Bone marrow (tissue), 2 donors: ENCODE data around the gene LIMK1.
"Not testable (repeated sequence)": the region's sequence is repeated elsewhere in the genome, so short reads cannot be mapped to it uniquely, and the experiment has no call there.

ENCODE experiments used
- DNase-seq, 2 donors: peaks; one replicate each; lab custom pipeline; 2025; lab: John Stamatoyannopoulos, UW

Gene LIMK1

DNA sequence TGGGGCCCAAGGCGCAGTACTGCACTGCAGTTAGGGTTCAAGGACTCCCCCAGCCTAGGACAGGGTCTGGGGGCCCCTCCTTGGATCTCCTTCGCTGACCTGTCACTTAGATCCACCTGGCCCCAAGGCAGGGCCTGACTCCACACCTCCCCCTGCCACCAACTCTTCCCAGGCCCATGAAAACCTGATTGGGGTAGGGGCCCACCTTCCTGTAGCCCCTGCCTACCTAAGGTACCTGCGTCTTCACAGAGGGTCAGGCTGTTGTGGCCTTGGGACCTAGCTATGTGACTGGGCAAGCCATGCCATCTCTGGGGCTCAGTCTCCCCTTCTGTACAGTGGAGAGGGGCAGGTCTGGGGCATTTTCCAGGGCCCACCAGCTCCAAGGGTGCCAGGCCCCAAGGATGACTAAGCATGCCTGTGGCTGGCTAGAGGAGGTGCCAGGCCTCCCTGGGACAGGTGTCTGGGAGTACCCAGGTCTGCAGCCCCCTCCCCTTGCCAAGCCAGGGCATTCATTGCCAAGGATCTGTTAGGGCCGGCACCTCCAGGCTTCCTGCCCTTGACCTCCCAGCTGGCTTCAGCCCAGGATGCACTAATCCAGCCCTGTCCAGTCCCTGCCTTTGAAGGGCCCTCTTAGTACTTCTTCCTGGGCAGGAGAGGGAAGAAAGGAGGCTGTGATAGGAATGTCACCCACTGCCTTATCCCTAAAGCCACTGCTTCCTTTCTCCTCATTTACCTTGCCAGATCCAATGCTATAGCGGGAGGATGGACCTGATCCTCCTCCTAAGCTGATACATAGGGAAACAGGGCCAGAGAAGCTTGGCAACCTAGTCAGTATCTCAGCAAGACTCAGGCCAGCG is 1.3 kb downstream of the LIMK1 start:
- no peak for DNase-seq

DNA sequence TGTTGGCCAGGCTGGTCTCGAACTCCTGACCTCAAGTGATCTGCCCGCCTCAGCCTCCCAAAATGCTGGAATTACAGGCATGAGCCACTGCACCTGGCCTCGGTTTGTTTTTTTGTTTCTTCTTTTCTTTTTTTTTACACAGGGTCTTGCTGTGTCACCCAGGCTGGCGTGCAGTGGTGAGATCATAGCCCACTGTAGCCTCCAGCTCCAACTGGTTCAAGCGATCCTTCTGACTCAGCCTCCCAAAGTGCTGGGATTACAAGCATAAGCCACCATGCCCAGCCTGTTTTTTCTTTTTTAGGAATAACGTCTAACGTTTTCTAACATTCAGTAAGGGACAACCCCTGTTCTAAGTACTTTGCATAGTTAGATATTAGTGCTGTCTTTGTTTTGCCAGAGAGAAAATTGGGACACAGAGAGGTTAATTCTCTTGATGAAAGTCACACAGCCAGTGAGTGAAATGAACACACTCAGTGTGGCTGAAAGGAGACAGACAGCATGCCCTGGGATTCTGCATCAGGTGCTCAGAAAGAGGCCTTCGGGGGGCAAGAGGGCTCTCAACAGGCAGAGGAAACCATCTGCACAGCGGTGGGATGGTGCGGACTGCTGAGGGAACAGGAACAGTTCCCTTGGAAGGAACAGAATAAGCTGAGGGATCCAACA is 4.3 kb downstream of the LIMK1 start:
- no peak for DNase-seq

DNA sequence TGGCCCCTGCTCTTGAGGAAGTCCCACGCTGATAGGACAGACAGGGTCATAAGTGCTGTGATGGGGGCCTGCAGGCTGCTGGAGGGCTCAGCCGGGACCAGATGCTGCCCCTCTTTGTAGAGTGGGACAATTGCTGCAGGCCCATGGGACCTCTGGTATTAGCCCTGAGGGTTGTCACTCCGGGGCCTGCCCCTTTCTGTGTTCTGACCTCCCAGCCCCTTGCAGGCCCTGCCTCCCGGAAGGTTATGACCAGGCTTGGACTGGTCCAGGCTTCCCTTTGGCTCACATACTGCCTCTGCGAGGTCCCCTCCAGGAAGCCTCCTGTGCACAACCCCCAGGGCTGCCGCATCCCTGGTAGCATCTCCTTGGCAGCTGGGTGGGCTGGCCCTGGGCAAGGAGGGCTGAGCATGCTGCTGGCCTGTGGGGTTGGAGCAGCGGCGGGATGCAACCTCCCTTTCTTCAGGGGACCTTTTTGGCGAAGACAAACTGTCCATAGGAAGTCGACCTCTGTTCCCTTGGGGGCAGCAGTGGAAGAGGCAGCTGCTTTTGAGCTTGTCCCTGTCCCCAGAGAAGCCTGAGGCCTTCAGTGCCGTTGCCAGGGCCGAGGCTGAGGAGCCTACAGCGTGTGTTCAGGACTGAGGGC is 8.8 kb downstream of the LIMK1 start:
- DNase-seq, result no peak

DNA sequence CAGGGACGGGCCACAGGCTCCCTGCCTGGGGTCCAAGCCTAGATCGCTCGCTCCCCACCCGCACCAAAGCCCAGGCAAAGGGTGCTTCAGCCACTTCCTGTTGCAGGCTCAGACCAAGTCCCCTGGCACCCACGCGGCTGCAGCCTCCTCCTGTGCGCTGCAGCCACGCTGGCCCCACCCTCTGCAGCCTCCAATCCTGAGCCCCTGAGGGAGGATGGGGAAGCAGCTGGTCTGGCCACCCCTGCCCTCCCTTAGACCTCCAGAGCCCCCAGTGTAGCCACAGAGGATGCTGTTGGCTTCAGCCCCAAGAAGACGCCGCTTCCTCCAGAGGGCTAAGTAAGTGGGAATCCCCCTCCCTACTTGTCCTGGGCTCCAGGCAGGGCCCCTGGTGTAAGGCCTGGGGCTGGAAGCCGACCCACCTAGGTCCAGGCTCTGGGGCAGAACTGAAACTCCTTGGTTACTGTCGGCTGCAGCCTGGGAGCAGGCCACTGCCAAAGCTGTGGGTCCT is 9.4 kb downstream of the LIMK1 start:
- DNase-seq, result peak; percentile 4 to 15

DNA sequence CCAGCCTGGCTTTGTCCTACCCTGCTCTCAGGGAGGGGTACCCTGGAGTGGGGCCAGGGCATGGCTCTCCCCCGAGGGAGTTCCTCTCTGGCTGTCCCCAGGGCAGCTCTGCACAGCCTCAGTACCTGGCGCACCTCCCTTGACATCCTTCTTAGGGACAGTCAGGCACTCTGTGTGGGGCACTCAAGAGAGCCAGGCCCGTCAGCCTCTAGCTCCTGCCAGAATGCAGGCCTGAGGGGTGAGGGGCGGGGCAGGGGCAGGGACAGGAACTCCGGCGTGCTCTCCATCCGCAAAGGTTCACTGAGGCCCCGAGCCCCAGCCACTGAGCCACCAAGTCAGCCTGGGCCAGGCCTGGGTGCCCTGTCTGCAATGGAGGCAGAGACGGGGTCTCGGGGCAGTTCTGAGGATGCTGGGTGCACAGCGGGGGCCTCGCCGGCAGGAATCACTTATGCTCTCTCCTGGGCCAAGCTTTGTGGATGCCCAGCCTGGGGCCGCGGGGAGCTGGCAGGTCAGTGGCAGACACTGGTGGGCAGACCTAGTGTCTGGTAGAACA is 10.1 kb downstream of the LIMK1 start:
- peak in 1 of 2 donors; percentile 74 for DNase-seq

DNA sequence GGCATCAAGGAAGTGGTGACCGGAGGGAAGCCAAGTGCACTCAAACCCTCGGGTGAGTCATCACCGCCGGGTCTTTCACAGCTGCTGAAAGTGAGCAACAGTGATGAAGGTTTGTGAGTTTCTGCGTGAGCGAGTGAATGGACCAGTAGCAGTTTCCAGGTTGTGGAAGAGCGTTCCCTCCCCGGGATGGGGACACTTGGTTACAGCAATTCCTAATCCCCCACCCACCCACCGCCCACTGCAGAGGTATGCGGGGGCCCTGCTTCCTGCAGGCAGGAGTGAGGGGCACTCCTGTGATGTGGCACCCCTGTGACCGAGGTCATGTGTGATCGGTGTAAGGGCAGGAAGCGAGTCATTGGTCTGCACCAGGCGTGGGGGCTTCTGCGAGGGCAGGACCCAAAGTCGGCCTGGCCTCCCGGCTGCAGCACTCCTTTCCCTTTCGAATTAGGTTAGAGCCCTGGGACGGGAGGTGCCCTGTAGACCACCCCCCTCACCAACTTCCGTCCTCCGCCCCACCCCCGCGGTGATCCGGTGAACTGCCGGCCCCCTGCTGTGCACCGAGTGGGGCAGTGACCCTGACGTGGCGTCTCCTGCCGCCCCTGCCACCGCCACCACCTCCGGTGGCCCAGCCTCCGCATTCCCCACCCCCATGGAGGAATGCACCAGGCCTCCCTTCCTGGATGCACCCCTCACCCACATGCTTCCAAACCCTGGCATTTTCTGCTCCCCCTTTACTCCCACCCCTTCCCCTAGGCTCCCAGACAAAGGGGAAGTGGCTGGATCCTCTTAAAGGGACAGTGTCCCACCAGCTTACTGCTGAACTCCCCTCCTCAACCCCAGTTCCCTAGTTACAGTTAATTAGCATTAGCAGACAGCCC is 10.9 kb downstream of the LIMK1 start:
- peak; percentile 74 to 81 for DNase-seq

DNA sequence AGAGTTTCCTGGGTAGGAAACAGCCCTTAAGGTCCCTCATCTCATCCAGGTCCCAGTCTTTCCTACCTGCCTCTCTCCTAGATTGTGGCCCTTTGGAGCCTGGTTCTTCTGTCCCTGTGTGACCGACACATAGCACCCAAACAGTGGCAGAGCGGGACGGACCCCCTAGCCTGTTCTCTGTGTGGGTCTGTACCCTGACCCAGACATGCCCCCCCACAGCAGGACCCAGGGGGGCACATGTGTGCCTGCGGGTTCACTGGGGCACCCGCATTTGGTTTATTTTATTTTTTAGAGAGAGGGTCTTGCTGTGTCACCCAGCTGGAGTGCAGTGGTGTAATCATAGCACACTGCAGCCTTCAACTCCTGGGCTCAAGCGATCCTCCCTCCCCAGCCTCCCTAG is 11.5 kb downstream of the LIMK1 start:
- no peak for DNase-seq

DNA sequence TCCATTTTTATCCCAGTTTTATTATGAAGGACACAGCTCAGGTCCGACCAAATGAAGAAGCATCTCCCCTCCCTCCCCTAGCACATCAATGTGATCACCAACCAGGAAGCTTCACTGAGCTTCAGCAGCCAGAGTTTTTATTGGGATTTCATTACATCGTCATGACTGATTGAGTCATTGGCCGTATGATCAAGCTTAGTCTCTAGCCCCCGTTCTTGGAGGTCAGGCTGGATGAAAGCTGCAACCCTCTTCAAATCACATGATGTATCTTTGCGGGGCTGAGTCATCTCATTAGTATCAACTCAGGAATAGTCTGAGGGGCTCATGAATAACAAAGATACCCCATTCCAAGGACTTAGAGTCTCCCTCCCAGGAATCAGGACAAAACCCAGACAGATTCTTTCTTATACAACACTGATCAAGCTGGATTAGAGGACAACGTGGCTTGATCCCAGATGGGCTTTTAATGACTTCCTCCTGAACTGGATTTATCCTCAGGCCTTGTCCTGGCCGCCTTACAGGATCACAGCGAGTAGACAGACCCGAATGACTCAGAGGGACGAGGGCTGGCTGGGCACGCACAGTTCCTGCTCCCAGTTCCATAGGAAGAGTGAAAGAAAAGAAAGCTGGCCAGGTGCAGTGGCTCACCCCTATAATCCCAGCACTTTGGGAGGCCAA is 14.5 kb downstream of the LIMK1 start:
- DNase-seq, result no peak

DNA sequence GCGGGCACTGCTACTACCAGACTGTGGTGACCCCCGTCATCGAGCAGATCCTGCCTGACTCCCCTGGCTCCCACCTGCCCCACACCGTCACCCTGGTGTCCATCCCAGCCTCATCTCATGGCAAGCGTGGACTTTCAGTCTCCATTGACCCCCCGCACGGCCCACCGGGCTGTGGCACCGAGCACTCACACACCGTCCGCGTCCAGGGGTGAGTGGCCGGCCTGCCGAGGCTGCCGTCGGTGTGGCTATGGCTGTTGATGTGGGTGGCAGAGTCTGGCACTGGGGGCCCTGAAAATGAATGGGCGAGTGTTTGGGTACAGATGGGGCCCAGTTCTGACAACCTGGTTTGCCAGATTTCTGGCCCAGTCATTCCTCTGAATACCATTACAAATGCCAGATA is 15.4 kb downstream of the LIMK1 start:
- DNase-seq, result no peak

DNA sequence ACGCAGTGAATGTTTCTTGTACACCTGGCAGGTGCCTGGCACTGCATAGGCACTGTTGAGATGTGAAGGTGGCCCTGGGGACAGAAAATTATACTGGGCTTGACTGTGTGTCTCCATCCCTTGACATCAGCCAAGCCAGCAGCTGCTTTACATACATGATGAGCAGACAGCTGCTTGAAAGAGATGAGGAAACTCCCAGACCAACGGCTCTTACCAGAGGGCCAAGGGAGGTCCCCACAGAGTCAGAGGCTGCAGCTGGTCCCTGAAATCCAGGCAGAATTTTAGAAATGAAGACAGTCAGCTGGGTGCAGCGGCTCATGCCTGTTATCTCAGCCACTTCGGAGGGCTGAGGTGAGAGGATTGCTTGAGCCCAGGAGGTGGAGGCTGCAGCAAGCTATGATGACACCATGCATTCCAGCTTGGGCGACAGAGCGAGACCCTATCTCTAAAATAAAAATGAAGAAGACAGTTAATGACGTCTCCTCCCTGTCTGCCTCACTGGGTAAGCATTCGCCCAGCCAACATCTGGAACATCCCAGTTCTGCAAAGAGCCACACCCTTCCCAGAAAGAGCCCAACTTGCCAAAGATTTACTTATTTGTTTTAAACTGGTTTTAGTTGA is 17.6 kb downstream of the LIMK1 start:
- no peak for DNase-seq

DNA sequence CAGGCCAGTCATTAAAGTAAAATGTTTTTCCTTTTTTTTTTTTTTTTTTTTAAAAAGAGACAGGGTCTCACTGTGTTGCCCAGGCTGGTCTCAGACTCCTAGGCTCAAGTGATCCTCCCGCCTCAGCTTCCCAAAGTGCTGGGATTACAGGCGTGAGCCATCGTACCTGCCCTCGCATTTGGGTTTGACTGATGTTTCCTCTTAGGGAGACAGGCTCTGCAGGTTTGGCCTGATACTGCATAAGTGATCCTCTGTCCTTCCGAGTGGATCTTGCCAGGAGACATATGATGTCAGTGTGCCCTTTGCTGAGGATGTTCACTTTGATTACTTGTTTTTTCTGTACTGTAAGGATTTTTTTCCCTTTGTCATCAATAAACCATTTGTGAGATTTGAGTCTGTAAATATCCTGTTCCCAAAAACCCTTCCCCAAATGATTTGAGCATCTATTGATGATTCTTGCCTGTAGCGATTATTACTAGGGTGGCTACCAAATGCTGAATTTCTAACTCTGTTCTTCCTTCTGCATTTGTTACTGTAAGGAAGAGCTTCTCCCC is 19.7 kb downstream of the LIMK1 start:
- DNase-seq, result no peak

DNA sequence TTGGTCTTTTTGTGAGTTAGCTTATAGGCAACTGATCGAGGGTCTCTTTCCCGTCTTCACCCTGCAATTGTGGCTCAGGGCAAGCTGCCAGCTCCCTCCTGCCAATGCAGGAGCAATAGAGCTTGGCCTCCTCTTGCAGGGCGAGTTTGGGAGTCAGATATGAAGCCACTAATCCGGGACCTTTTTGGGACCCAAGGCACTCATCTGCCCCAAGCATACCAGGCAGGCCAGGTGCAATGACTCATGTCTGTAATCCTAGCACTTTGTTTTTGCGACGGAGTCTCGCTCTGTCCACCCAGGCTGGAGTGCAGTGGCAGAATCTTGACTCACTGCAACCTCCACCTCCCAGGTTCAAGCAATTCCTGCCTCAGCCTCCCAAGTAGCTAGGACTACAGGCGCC is 21.1 kb downstream of the LIMK1 start:
- DNase-seq, result no peak

DNA sequence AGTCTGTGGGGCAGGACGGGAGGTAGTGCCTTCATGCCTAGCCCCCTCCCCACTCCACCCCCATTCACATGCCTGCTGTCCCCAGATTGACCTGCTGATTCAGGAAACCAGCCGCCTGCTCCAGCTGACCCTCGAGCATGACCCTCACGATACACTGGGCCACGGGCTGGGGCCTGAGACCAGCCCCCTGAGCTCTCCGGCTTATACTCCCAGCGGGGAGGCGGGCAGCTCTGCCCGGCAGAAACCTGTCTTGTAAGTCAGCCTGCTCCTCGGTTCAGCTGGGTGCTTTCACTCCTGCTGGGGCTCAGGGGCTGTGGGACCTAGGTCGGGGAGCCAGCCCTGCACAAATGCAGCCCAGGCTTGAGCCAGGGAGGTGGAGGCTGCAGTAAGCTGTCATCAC is 22.4 kb downstream of the LIMK1 start:
- DNase-seq, result no peak

DNA sequence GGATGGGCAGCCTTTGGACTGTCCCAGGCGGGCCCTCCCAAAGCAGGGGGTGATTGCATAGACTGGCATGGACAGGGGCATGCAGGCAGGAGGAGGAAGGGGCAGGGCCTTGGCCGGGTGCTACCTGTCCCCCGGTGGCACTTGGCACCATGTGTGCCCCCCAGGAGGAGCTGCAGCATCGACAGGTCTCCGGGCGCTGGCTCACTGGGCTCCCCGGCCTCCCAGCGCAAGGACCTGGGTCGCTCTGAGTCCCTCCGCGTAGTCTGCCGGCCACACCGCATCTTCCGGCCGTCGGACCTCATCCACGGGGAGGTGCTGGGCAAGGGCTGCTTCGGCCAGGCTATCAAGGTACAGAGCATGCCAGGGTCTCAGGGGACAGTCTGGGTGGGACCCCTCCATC is 23.2 kb downstream of the LIMK1 start:
- DNase-seq, result no peak

DNA sequence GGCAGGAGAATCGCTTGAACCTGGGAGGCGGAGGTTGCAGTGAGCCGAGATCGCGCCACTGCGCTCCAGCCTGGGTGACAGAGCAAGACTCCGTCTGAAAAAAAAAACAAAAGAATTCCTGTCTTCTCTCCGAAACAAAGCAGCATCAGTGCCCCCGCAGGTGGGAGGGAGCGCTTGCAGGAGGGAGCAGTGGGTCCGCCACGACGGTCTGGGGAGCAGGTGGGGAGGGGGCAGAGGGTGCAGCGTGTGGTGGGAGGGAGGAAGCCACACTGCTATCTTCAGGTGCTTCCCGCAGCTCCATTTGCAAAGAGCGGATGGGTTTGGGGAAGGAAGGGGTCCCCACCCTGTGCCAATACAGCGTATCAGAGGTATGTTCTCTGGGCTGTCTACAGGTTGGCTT is 31.7 kb downstream of the LIMK1 start:
- no peak for DNase-seq

DNA sequence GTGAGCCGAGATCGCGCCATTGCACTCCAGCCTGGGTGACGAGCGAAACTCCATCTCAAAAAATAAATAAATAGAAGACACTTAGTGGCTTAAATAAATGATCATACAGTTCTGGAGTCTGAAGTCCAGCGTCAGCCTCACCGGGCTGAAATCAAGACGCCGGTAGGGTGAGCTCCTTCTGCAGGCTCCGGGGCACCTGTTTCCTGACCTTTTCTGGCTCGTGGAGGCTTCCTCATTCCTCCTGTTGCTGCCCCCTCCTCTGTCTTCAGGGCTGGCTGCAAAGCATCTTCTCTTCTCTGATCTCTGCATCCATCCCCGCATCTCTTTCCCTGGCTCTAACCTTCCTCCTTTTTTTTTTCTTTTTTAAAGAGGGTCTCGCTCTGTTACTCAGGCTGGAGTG is 32.8 kb downstream of the LIMK1 start:
- DNase-seq, result no peak

DNA sequence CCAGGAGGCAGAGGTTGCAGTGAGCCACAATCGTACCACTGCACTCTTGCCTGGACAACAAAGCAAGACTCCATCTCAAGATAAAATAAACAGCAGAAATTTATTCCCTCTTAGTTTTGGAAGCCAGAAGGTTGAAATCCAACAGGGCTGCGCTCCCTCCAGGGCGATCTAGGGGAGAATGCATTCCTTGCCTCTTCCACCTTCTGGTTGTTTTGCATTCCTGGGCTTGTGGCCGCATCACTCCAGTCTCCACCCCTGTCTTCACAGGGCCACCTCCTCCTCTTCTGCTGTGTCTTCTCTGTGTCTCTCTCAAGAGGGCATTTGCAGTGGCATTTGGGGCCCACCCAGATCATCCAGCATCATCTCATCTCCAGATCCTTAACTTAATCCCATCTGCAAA is 36.2 kb downstream of the LIMK1 start:
- no peak for DNase-seq

DNA sequence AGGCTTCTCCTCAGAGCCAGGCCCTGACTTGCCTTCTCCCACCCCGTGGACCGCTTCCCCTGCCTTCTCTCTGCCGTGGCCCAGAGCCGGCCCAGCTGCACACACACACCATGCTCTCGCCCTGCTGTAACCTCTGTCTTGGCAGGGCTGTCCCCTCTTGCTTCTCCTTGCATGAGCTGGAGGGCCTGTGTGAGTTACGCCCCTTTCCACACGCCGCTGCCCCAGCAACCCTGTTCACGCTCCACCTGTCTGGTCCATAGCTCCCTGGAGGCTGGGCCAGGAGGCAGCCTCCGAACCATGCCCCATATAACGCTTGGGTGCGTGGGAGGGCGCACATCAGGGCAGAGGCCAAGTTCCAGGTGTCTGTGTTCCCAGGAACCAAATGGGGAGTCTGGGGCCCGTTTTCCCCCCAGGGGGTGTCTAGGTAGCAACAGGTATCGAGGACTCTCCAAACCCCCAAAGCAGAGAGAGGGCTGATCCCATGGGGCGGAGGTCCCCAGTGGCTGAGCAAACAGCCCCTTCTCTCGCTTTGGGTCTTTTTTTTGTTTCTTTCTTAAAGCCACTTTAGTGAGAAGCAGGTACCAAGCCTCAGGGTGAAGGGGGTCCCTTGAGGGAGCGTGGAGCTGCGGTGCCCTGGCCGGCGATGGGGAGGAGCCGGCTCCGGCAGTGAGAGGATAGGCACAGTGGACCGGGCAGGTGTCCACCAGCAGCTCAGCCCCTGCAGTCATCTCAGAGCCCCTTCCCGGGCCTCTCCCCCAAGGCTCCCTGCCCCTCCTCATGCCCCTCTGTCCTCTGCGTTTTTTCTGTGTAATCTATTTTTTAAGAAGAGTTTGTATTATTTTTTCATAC is 38.0 kb downstream of the LIMK1 start:
- DNase-seq, result no peak

DNA sequence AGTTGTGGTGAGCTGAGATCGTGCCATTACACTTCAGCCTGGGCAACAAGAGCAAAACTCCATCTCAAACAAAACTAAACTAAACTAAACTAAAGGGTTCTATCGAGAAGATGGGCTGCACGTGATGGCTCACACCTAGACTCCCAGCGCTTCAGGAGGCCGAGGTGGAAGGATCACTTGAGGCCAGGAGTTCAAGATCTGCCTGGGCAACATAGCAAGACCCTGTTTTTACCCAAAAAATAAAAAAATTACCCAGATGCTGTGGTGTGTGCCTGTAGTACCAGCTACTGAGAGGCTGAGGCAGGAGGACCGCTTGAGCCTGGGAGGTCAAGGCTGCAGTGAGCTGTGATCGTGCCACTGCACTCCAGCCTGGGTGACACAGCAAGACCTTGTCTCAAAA is 40.3 kb downstream of the LIMK1 start:
- DNase-seq, result not testable (repeated sequence)
